22Rv1 (cell line): ENCODE data around the gene DSCAM.

Source experiments
- ZFX ChIP-seq: fragments of 450-650 bp; IDR thresholded peaks from 2 replicates; pipeline ENCODE4 v1.6.1; 2017; ENCODE audit warnings: antibody characterized with exemption, borderline replicate concordance
- TF ChIP-seq, protein P1 (sequence below): fragments of 450-650 bp; IDR thresholded peaks from 2 replicates; pipeline ENCODE4 v1.5.1; 2017; ENCODE audit warnings: mild to moderate bottlenecking

DNA sequence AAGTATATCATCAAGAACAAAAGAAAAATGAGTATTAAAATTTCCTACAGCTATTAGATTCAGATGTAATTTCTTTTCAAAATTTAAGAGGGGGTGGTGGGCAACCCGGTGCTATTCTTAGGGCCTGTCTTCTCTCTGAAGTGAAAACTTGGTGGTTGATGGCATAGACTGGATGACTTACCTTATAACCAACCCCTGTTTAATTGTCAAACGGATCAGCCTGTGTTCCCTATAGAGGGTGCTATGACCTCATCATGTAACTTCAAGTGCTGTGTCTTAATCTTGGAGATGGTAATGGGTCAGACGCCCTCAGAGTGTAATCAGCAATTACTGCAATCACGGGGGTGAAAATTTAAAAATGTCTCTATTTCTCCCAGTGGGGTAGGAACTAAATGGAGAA lies 803.5 kb downstream of the DSCAM start:
- TF ChIP-seq, protein P1, sequence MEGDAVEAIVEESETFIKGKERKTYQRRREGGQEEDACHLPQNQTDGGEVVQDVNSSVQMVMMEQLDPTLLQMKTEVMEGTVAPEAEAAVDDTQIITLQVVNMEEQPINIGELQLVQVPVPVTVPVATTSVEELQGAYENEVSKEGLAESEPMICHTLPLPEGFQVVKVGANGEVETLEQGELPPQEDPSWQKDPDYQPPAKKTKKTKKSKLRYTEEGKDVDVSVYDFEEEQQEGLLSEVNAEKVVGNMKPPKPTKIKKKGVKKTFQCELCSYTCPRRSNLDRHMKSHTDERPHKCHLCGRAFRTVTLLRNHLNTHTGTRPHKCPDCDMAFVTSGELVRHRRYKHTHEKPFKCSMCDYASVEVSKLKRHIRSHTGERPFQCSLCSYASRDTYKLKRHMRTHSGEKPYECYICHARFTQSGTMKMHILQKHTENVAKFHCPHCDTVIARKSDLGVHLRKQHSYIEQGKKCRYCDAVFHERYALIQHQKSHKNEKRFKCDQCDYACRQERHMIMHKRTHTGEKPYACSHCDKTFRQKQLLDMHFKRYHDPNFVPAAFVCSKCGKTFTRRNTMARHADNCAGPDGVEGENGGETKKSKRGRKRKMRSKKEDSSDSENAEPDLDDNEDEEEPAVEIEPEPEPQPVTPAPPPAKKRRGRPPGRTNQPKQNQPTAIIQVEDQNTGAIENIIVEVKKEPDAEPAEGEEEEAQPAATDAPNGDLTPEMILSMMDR = 0 out of 2 replicates have a peak, but pooled peaks have one; percentile 12
- no peak for TF ChIP-seq ZFX
